ENCODE results near the gene GRIK3.
"Not testable (repeated sequence)": the region's sequence is repeated elsewhere in the genome, so short reads cannot be mapped to it uniquely, and the experiment has no call there.

The GRIK3 gene

GRCh38 chr1:36934061-36934460 is 100.3 kb downstream of the GRIK3 start:
- DNase-seq, result no peak

- no peak for DNase-seq
These were observed 106.5 kb downstream of the GRIK3 start for GRCh38 chr1:36927826-36928225.

GRCh38 chr1:36925251-36925650 is 109.1 kb downstream of the GRIK3 start:
- DNase-seq, result no peak

GRCh38 chr1:36924282-36924811 is 110.0 kb downstream of the GRIK3 start:
- DNase-seq, result peak; percentile 85

GRCh38 chr1:36922593-36923426 is 111.5 kb downstream of the GRIK3 start:
- no peak for DNase-seq

GRCh38 chr1:36922071-36922470 is 112.2 kb downstream of the GRIK3 start:
- DNase-seq, result no peak

- DNase-seq, result no peak
These were observed 113.4 kb downstream of the GRIK3 start for GRCh38 chr1:36920801-36921405.

- no peak for DNase-seq
These were observed 113.9 kb downstream of the GRIK3 start for GRCh38 chr1:36920371-36920770.

GRCh38 chr1:36919491-36920145 is 114.7 kb downstream of the GRIK3 start:
- DNase-seq, result no peak

GRCh38 chr1:36918604-36919003 is 115.7 kb downstream of the GRIK3 start:
- no peak for DNase-seq

GRCh38 chr1:36916542-36916941 is 117.8 kb downstream of the GRIK3 start:
- not testable (repeated sequence) for DNase-seq

- peak; percentile 29 for DNase-seq
These were observed 120.7 kb downstream of the GRIK3 start for GRCh38 chr1:36913484-36914060.

GRCh38 chr1:36913016-36913415 is 121.3 kb downstream of the GRIK3 start:
- no peak for DNase-seq

- peak; percentile 33 for DNase-seq
These were observed 121.9 kb downstream of the GRIK3 start for GRCh38 chr1:36912365-36912865.

- peak; percentile 58 for DNase-seq
These were observed 122.6 kb downstream of the GRIK3 start for GRCh38 chr1:36911561-36912364.

GRCh38 chr1:36910886-36911540 is 123.3 kb downstream of the GRIK3 start:
- no peak for DNase-seq

GRCh38 chr1:36909946-36910725 is 124.2 kb downstream of the GRIK3 start:
- peak; percentile 61 for DNase-seq

- DNase-seq, result not testable (repeated sequence)
These were observed 125.0 kb downstream of the GRIK3 start for GRCh38 chr1:36909359-36909758.

GRCh38 chr1:36908096-36908495 is 126.2 kb downstream of the GRIK3 start:
- DNase-seq, result no peak

GRCh38 chr1:36906555-36906954 is 127.8 kb downstream of the GRIK3 start:
- DNase-seq, result no peak

GRCh38 chr1:36905941-36906340 is 128.4 kb downstream of the GRIK3 start:
- DNase-seq, result no peak
